Epithelial cell of esophagus (primary cell): ENCODE measurements around the gene SORCS2.
A peak's percentile ranks its signal among the peaks of the same experiment; 100 is the strongest.

ENCODE experiments used
- DNase-seq: peaks from one replicate; pipeline ENCODE4 v3.0.0; 2010; ENCODE audit warnings: low read depth
- H3K4me3 ChIP-seq: 2 replicates; pipeline ENCODE4 v1.5.1; 2011; ENCODE audit warnings: mild to moderate bottlenecking, low read length, control low read depth
- CTCF ChIP-seq: IDR thresholded peaks from 2 replicates; pipeline ENCODE4 v1.5.1; 2011; ENCODE audit warnings: low read depth, mild to moderate bottlenecking, low read length, control low read depth, inconsistent platforms; ENCODE audit not compliant: insufficient read depth; ENCODE audit errors: missing control alignments

SORCS2 gene

GRCh38 chr4:7275490-7276154 is 83.3 kb downstream of the SORCS2 start:
- no peak overlapping the region for H3K4me3 ChIP-seq
- no peak for DNase-seq
- no peak for TF ChIP-seq CTCF

DNA sequence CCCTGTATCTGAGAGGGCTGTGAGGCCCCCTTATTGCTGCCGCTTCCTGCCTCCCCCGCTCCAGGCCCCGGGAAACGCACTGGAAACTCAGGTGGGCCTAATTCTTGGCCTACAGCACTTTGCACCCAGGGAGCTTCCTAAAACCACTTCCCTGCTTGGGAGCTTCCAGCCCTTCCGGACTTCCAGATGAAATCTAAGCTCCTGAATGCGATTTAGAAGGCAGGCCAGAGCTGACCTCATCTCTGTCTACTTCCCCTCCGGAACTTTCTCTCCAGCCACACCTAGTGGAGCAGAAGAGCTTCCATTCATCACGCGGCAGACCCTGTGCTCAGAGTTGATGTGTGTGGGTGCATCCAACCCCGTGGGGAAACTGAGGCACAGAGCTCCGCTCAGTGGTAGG is 84.2 kb downstream of the SORCS2 start:
- TF ChIP-seq CTCF: no peak
- DNase-seq: no peak
- H3K4me3 ChIP-seq: no peak overlapping the region

- TF ChIP-seq CTCF: no peak
- DNase-seq: no peak
- no peak overlapping the region for H3K4me3 ChIP-seq
These were observed 85.9 kb downstream of the SORCS2 start for GRCh38 chr4:7278071-7278765.

DNA sequence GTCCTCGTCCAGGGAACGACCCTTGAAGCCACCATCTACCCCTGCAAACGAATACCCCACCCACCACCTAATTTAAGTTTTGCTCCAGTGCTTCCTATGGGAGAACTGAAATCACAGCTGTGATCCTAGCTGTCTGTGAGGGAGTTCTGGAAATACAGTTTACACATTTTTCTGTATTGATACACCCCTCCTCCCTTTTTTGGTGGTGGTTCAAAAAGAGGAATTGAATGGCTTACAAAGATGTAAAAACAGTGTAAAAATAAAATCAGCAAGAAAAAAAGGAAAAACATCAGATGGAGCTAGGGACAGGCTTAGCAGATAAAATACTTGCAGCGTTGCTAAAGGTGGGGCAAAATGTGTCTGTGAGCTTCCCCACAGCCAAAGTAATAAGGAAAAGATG is 86.6 kb downstream of the SORCS2 start:
- no peak for TF ChIP-seq CTCF
- DNase-seq: no peak
- H3K4me3 ChIP-seq: no peak overlapping the region

GRCh38 chr4:7279902-7280301 is 87.6 kb downstream of the SORCS2 start:
- no peak for DNase-seq
- no peak for TF ChIP-seq CTCF
- H3K4me3 ChIP-seq: no peak overlapping the region

- no peak for TF ChIP-seq CTCF
- DNase-seq: peak; percentile 29
- H3K4me3 ChIP-seq: no peak overlapping the region
These were observed 88.8 kb downstream of the SORCS2 start for GRCh38 chr4:7280926-7281690.
